HEK293 (cell line): ENCODE data around the gene JAM3.

ENCODE experiments used
- CTCF ChIA-PET: fragments of 350-600 bp; formaldehyde crosslinking; extraction: SDS; loops from one replicate; lab custom pipeline; 2021; ENCODE audit warnings: antibody characterized with exemption; lab: Yijun Ruan, JAX
- POLR2A ChIA-PET: fragments of 300-600 bp; formaldehyde crosslinking; extraction: SDS; loops from one replicate; lab custom pipeline; 2020; ENCODE audit warnings: antibody characterized with exemption, inconsistent platforms; lab: Yijun Ruan, JAX
- H3K27ac ChIP-seq: fragments of 200-500 bp; sonication (Bioruptor generic); 2 replicates; pipeline ENCODE4 v1.5.1; 2014; ENCODE audit warnings: low read depth, low read length, control low read depth, inconsistent platforms; ENCODE audit errors: extremely low read depth
- H3K36me3 ChIP-seq, 2 experiments: fragments of 200-500 bp in 1 of 2; sonication (Bioruptor generic) in 1 of 2; 1 replicate in 1 of 2; 2 replicates in 1 of 2; pipeline ENCODE4 v1.5.1; 2014 to 2017; ENCODE audit warnings: inconsistent platforms in 2 of 2, low read length in 2 of 2; ENCODE audit not compliant: control insufficient read depth in 2 of 2, insufficient read depth in 1 of 2
- H3K4me1 ChIP-seq: fragments of 200-500 bp; sonication (Bioruptor generic); 2 replicates; pipeline ENCODE4 v1.5.1; 2014; ENCODE audit warnings: mild to moderate bottlenecking, low read length, inconsistent platforms; ENCODE audit not compliant: control insufficient read depth, insufficient read depth
- H3K4me3 ChIP-seq: 2 replicates; pipeline ENCODE4 v1.5.1; 2011; ENCODE audit warnings: low read depth, mild to moderate bottlenecking, control low read depth, low read length, moderate library complexity
- H3K9me3 ChIP-seq: fragments of 200-500 bp; sonication (Bioruptor generic); 2 replicates; pipeline ENCODE4 v1.5.1; 2014; ENCODE audit warnings: low read depth, low read length, inconsistent platforms; ENCODE audit not compliant: control insufficient read depth, insufficient read depth
- GLIS2 ChIP-seq: fragments of 450-650 bp; formaldehyde crosslinking; IDR thresholded peaks from 2 replicates; pipeline ENCODE4 v1.5.1; 2016; ENCODE audit warnings: missing biosample characterization, missing genetic modification characterization
- KLF7 ChIP-seq: fragments of 450-650 bp; formaldehyde crosslinking; IDR thresholded peaks from 2 replicates; pipeline ENCODE4 v1.5.1; 2016; ENCODE audit warnings: missing biosample characterization, missing genetic modification characterization, borderline replicate concordance
- REPIN1 ChIP-seq: fragments of 450-650 bp; formaldehyde crosslinking; IDR thresholded peaks from 2 replicates; pipeline ENCODE4 v1.5.1; 2017; ENCODE audit warnings: missing biosample characterization, missing genetic modification characterization, low read depth
- YY1 ChIP-seq: fragments of 450-650 bp; formaldehyde crosslinking; IDR thresholded peaks from 2 replicates; pipeline ENCODE4 v1.5.1; 2018; ENCODE audit warnings: missing biosample characterization, missing genetic modification characterization
- ZBTB17 ChIP-seq: fragments of 450-650 bp; formaldehyde crosslinking; IDR thresholded peaks from 2 replicates; pipeline ENCODE4 v1.5.1; 2016; ENCODE audit warnings: missing biosample characterization, missing genetic modification characterization
- ZBTB7A ChIP-seq: fragments of 450-650 bp; formaldehyde crosslinking; IDR thresholded peaks from 2 replicates; pipeline ENCODE4 v1.5.1; 2016; ENCODE audit warnings: low read depth, missing biosample characterization, missing genetic modification characterization
- ZNF114 ChIP-seq: fragments of 450-650 bp; formaldehyde crosslinking; IDR thresholded peaks from 2 replicates; pipeline ENCODE4 v1.5.0; 2017; ENCODE audit warnings: missing biosample characterization, missing genetic modification characterization
- ZNF157 ChIP-seq: fragments of 450-650 bp; formaldehyde crosslinking; IDR thresholded peaks from 2 replicates; pipeline ENCODE4 v1.5.1; 2016; ENCODE audit warnings: missing biosample characterization, missing genetic modification characterization
- ZNF174 ChIP-seq: fragments of 450-650 bp; formaldehyde crosslinking; IDR thresholded peaks from 2 replicates; pipeline ENCODE4 v1.5.0; 2017; ENCODE audit warnings: missing biosample characterization, mild to moderate bottlenecking, missing genetic modification characterization
- ZNF266 ChIP-seq: fragments of 450-650 bp; formaldehyde crosslinking; IDR thresholded peaks from 2 replicates; pipeline ENCODE4 v1.5.1; 2016; ENCODE audit warnings: missing biosample characterization, missing genetic modification characterization, low read depth
- ZNF335 ChIP-seq: fragments of 450-650 bp; formaldehyde crosslinking; conservative IDR thresholded peaks from 2 replicates; pipeline ENCODE4 v1.5.1; 2016; ENCODE audit warnings: missing biosample characterization, missing genetic modification characterization
- ZNF610 ChIP-seq: fragments of 450-650 bp; formaldehyde crosslinking; IDR thresholded peaks from 2 replicates; pipeline ENCODE4 v1.5.1; 2016; ENCODE audit warnings: missing biosample characterization, missing genetic modification characterization, borderline replicate concordance
- ZNF670 ChIP-seq: fragments of 450-650 bp; formaldehyde crosslinking; IDR thresholded peaks from 2 replicates; pipeline ENCODE4 v1.5.1; 2016; ENCODE audit warnings: missing biosample characterization, missing genetic modification characterization, low read depth
- ZNF837 ChIP-seq: fragments of 450-650 bp; formaldehyde crosslinking; IDR thresholded peaks from 2 replicates; pipeline ENCODE4 v1.5.1; 2016; ENCODE audit warnings: missing biosample characterization, missing genetic modification characterization
- TF ChIP-seq, protein P1 (sequence below): fragments of 450-650 bp; formaldehyde crosslinking; IDR thresholded peaks from 2 replicates; pipeline ENCODE4 v1.5.1; 2016; ENCODE audit warnings: missing biosample characterization, missing genetic modification characterization
- TF ChIP-seq, protein P2 (sequence below): IDR thresholded peaks from 2 replicates; pipeline ENCODE4 v1.6.1; 2011; ENCODE audit warnings: mild to moderate bottlenecking, low read depth, low read length, borderline replicate concordance
- TF ChIP-seq, protein P3 (sequence below): fragments of 450-650 bp; formaldehyde crosslinking; IDR thresholded peaks from 2 replicates; pipeline ENCODE4 v1.5.1; 2016; ENCODE audit warnings: missing biosample characterization, missing genetic modification characterization
- TF ChIP-seq, protein P4 (sequence below): fragments of 450-650 bp; formaldehyde crosslinking; optimal IDR thresholded peaks from 2 replicates; pipeline ENCODE3; 2016; ENCODE audit warnings: missing biosample characterization, mild to moderate bottlenecking, missing genetic modification characterization
- TF ChIP-seq, protein P5 (sequence below): fragments of 450-650 bp; formaldehyde crosslinking; IDR thresholded peaks from 2 replicates; pipeline ENCODE4 v1.5.1; 2016; ENCODE audit warnings: missing biosample characterization, missing genetic modification characterization, borderline replicate concordance

The JAM3 gene

DNA sequence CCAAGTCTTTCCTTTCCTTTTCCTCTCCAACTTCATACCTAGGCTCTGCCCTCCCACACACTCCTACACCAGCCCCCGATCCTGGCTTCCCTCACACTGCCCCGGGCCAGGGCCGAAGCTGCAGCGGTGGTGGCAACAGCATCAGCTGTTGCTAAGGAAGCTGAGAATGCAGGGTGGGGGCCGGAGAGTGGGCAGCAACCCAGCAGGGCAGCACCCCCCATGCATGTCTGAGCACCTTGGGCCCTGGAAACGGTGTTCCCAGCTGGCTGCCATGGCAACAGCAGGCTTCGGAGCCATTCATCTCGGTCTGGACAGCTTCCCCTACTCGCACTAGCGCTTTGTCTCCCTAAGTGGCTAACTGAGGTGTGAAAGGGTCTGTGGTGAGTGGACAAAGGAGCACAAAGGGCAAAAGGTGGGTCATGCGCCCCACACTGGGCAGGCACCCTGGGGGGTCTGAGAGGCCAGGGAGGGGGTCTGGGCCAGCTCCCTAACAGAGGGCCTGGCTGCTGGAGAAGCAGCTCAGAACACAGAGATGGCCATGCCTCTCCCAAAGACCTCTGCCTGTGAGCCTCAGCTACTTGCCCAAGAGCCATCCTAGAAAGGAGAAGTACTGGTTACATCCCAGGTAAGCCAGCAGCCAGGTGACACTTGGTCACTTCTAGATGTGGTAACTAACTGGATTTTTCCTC lies 42.1 kb upstream of the JAM3 start (continued):
- TF ChIP-seq ZBTB17 (tag by site-specific recombination), result no peak
- peak; percentile 40; the same call in 1 of the 2 replicates for TF ChIP-seq GLIS2 (tag by site-specific recombination)
- TF ChIP-seq, protein P1, sequence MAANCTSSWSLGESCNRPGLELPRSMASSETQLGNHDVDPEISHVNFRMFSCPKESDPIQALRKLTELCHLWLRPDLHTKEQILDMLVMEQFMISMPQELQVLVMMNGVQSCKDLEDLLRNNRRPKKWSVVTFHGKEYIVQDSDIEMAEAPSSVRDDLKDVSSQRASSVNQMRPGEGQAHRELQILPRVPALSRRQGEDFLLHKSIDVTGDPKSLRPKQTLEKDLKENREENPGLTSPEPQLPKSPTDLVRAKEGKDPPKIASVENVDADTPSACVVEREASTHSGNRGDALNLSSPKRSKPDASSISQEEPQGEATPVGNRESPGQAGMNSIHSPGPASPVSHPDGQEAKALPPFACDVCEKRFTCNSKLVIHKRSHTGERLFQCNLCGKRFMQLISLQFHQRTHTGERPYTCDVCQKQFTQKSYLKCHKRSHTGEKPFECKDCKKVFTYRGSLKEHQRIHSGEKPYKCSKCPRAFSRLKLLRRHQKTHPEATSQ (tag by site-specific recombination), result no peak
- TF ChIP-seq, all 188 proteins: peak for 7

DNA sequence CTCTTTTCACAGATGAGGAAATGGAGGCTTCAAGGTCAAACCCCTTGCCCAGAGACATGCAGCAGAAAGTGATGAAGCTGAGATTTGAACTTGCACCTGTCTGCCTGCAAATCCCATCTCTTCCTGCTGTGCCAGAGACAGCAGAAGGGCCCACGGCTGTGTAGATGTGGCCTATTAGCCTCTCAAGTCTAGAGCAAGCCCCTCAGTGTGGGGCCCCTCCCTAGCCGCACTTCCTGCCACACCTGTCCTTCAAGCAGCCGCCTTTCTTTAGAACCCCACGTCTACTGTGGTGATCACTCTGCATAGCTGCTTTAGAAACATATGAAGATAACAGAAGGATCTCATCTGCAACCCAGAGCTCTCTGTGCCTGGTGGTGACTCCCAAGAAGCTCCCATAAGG lies 41.2 kb upstream of the JAM3 start:
- Histone ChIP-seq H3K4me1 (no peaks in the 10 kb centered on the region), H3K9me3 (no peaks in the 10 kb centered on the region), H3K36me3 (no peaks in the 10 kb centered on the region), H3K4me3 (no peak overlapping the region), H3K27ac (no peak overlapping the region)
- ChIA-PET POLR2A (no interaction called here), CTCF (interaction anchor here (1.5 kb wide), 1 partner anchor 13 kb away, joined by 6 read pairs; no protein-coding TSS in a partner anchor)
- TF ChIP-seq YY1 (tag by site-specific recombination) (no peak), ZNF266 (tag by site-specific recombination) (no peak)
- TF ChIP-seq, protein P2, sequence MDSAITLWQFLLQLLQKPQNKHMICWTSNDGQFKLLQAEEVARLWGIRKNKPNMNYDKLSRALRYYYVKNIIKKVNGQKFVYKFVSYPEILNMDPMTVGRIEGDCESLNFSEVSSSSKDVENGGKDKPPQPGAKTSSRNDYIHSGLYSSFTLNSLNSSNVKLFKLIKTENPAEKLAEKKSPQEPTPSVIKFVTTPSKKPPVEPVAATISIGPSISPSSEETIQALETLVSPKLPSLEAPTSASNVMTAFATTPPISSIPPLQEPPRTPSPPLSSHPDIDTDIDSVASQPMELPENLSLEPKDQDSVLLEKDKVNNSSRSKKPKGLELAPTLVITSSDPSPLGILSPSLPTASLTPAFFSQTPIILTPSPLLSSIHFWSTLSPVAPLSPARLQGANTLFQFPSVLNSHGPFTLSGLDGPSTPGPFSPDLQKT, result no peak

DNA sequence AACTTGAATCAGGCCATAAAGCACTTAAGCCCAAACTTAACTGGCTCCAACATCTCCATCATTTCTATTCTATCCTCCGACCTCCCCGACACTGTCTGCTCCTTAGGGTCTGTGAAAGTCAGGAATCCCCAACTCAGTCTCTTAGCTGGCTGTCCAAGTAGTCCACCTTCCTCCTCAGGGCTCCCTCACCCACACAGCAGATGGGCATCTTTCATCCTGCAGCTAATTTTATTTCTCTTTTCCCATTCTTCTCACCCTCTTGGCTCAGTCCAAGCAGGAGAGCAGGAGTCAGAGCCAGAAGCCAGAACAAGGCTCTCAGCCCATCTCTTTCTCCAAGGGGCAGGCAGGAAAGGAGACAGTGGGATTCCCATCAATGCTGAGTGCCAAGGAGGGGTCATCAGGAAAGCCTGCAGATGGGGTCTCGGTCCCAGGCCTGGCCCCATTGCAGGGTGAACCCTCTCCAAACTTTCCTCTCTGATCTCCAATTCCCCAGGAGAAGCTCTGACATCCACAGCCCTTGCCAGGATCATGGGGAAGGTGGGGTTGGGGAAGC lies 40.4 kb upstream of the JAM3 start:
- H3K4me3 ChIP-seq, result no peak overlapping the region
- TF ChIP-seq, protein P3, sequence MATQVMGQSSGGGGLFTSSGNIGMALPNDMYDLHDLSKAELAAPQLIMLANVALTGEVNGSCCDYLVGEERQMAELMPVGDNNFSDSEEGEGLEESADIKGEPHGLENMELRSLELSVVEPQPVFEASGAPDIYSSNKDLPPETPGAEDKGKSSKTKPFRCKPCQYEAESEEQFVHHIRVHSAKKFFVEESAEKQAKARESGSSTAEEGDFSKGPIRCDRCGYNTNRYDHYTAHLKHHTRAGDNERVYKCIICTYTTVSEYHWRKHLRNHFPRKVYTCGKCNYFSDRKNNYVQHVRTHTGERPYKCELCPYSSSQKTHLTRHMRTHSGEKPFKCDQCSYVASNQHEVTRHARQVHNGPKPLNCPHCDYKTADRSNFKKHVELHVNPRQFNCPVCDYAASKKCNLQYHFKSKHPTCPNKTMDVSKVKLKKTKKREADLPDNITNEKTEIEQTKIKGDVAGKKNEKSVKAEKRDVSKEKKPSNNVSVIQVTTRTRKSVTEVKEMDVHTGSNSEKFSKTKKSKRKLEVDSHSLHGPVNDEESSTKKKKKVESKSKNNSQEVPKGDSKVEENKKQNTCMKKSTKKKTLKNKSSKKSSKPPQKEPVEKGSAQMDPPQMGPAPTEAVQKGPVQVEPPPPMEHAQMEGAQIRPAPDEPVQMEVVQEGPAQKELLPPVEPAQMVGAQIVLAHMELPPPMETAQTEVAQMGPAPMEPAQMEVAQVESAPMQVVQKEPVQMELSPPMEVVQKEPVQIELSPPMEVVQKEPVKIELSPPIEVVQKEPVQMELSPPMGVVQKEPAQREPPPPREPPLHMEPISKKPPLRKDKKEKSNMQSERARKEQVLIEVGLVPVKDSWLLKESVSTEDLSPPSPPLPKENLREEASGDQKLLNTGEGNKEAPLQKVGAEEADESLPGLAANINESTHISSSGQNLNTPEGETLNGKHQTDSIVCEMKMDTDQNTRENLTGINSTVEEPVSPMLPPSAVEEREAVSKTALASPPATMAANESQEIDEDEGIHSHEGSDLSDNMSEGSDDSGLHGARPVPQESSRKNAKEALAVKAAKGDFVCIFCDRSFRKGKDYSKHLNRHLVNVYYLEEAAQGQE (tag by site-specific recombination), result no peak
- TF ChIP-seq ZBTB7A (tag by site-specific recombination), result no peak
- TF ChIP-seq ZNF157 (tag by site-specific recombination), result no peak
- no peak for TF ChIP-seq ZNF174 (tag by site-specific recombination)
- no peak for TF ChIP-seq ZNF837 (tag by site-specific recombination)
- TF ChIP-seq, protein P4, sequence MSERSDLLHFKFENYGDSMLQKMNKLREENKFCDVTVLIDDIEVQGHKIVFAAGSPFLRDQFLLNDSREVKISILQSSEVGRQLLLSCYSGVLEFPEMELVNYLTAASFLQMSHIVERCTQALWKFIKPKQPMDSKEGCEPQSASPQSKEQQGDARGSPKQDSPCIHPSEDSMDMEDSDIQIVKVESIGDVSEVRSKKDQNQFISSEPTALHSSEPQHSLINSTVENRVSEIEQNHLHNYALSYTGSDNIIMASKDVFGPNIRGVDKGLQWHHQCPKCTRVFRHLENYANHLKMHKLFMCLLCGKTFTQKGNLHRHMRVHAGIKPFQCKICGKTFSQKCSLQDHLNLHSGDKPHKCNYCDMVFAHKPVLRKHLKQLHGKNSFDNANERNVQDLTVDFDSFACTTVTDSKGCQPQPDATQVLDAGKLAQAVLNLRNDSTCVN, result no peak
- no peak for TF ChIP-seq ZNF335 (tag by site-specific recombination)
- no peak for TF ChIP-seq ZNF610 (tag by site-specific recombination)
- TF ChIP-seq REPIN1 (tag by site-specific recombination), result no peak
- TF ChIP-seq, protein P5, sequence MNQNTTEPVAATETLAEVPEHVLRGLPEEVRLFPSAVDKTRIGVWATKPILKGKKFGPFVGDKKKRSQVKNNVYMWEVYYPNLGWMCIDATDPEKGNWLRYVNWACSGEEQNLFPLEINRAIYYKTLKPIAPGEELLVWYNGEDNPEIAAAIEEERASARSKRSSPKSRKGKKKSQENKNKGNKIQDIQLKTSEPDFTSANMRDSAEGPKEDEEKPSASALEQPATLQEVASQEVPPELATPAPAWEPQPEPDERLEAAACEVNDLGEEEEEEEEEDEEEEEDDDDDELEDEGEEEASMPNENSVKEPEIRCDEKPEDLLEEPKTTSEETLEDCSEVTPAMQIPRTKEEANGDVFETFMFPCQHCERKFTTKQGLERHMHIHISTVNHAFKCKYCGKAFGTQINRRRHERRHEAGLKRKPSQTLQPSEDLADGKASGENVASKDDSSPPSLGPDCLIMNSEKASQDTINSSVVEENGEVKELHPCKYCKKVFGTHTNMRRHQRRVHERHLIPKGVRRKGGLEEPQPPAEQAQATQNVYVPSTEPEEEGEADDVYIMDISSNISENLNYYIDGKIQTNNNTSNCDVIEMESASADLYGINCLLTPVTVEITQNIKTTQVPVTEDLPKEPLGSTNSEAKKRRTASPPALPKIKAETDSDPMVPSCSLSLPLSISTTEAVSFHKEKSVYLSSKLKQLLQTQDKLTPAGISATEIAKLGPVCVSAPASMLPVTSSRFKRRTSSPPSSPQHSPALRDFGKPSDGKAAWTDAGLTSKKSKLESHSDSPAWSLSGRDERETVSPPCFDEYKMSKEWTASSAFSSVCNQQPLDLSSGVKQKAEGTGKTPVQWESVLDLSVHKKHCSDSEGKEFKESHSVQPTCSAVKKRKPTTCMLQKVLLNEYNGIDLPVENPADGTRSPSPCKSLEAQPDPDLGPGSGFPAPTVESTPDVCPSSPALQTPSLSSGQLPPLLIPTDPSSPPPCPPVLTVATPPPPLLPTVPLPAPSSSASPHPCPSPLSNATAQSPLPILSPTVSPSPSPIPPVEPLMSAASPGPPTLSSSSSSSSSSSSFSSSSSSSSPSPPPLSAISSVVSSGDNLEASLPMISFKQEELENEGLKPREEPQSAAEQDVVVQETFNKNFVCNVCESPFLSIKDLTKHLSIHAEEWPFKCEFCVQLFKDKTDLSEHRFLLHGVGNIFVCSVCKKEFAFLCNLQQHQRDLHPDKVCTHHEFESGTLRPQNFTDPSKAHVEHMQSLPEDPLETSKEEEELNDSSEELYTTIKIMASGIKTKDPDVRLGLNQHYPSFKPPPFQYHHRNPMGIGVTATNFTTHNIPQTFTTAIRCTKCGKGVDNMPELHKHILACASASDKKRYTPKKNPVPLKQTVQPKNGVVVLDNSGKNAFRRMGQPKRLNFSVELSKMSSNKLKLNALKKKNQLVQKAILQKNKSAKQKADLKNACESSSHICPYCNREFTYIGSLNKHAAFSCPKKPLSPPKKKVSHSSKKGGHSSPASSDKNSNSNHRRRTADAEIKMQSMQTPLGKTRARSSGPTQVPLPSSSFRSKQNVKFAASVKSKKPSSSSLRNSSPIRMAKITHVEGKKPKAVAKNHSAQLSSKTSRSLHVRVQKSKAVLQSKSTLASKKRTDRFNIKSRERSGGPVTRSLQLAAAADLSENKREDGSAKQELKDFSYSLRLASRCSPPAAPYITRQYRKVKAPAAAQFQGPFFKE, result no peak
- no peak for TF ChIP-seq ZNF670 (tag by site-specific recombination)
- no peak for TF ChIP-seq KLF7
- no peak for TF ChIP-seq ZNF114
- ChIA-PET POLR2A (no interaction called here), CTCF (interaction anchor here (1.2 to 1.5 kb wide), 2 partner anchors 9 to 13 kb away, joined by 3 to 6 read pairs; no protein-coding TSS in a partner anchor)
- no peaks in the 10 kb centered on the region for H3K4me1 ChIP-seq
- no peaks in the 10 kb centered on the region for H3K36me3 ChIP-seq
- no peak overlapping the region for H3K27ac ChIP-seq
- H3K9me3 ChIP-seq, result no peaks in the 10 kb centered on the region
